GM18873 (cell line): Measurements from ENCODE around the gene TANGO6.

ENCODE experiments used
- ATAC-seq: cut with Tn5 transposase; IDR thresholded peaks from one replicate; pipeline ENCODE4 v1.9.1; 2021; ENCODE audit warnings: mild to moderate bottlenecking, moderate library complexity, moderate number of reproducible peaks; ENCODE audit not compliant: unreplicated experiment, low FRiP score

The TANGO6 gene

DNA sequence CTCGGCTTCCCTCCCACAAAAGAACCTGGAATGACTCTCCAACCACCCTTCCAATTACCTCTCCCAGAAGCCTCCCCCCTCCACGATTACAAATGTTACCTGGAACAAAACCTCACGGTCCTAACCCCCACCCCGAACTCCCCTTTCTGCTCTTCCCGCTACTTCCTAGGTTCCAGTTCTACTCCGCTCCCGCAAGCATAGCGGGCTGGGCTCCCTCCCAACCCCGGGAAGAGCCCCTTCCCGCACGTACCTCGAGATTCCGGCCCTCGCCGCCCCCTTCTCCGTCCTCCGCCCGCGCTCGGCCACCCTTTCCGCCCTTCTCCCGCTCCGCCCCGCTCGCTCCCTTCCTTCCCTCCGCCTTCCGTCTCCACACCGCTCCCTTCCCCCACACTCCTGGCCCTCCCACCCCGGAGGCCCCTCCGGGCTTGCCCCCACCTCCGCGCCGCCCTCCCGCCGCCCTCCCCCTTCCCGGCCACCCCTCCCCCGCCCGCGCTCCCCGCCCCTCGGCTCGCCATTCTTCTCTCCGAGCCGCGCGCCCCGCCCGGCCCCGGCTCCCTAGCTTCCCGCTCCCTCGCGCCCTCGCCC is 288.6 kb downstream of the TANGO6 start:
- no peak for ATAC-seq

DNA sequence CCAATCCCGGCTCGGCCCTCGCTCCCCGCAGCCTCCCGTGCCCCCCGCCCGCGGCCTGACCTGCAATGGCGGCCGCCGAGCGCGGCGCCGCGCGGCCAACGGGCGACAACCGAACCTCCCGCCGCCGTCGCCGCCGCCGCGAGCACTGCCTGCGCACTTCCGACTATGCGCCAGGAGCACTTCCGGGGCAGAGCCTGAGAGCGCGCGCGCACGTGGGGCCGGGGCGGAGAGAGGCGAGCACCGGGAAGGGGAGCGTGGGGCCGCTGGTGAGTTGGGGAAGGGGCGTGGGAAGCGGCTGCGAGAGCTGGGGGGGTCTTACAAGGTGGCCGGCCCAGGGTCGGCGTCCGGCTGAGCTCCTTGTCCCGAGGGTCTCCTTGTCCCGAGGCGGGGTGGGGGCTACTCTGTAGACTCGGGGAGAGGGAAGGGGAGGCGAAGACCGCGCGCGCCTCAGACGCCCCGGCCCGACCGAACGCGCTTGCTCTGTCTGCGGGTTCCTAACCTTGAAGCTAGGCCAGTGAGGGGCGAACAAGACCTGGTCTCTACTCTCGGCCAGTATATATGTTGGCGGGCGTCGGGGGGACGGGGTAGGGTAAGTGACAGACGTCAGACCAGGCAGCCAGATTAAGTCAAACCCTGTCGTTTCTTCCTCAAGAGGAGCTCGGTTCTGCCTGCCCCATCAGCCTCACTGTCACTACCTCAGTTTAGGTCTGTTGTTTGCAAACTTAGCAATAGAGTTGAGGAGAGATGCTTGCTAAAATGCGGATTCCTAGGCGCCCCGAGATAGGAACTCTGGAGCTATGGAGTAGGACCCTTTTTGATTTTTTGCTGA is 289.3 kb downstream of the TANGO6 start, which contains the start of the genes CHTF8 and UTP4:
CHTF8 (minus strand) TSS at position 165 of the 829 bp plus-strand sequence. CDS start 11,130 bp downstream, outside the sequence.
UTP4 (plus strand) TSS at position 226 of the 829 bp plus-strand sequence. CDS start 811 bp downstream, outside the sequence.
- ATAC-seq, result peak; percentile 63

DNA sequence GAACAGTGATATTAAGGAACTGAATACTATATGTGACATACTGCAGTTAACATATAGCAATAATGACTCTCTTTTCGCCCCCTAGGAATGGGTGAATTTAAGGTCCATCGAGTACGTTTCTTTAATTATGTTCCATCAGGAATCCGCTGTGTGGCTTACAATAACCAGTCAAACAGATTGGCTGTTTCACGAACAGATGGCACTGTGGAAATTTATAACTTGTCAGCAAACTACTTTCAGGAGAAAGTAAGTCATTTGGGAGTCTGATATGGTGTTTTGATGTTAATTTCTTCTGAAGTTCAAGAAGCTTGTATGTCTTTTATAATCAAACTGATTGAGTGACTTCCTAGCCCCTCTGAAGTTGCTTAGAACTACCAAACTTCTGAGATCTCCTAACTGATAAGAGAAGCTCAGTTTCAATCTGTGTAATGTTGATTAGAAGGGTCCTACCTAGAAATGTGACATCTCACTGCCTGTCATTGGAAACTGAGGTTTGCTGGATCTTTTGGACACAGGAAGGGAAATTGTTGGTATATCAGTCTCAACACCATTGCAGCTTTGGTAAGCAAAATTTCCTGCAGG is 290.1 kb downstream of the TANGO6 start:
- no peak for ATAC-seq
